HT1080 (cell line): ENCODE data around the gene TSPAN3. TPM values are rescaled to one million over a fixed set of nuclear protein-coding genes. Genes with fewer than 3 reads are reported as not detected.

Experiments used
- DNase-seq: peaks from one replicate; pipeline ENCODE4 v3.0.0-alpha.2; 2015; ENCODE audit warnings: low read depth
- total RNA-seq: library from RNA; depleted of rRNA; stranded (reverse); fragments of >200 nt; shearing (Covaris generic); gene quantifications from 2 replicates; pipeline ENCODE4 v1.2.3, GENCODE V29; 2014

The TSPAN3 gene
- total RNA-seq, 1 experiment from 2014 or later, result 216 TPM

DNA sequence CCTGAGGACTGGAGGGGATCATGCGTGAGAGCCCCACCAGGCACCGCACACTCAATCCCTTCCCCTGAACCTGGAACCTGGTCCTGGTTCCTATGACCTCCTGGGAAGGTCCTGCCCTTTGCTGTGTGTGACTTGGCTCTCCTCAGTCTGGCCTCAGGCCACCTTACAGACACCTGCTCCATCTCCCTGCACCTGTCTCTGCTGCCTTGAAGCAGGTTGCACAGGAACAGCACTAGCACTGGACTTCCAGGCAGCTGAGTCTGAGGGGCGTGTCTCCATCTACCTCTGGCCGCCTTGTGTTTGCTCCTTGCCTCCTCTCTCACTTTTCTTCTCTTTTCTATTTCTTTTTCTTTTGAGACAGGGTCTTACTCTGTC lies 60.6 kb downstream of the TSPAN3 start:
- DNase-seq, result no peak

DNA sequence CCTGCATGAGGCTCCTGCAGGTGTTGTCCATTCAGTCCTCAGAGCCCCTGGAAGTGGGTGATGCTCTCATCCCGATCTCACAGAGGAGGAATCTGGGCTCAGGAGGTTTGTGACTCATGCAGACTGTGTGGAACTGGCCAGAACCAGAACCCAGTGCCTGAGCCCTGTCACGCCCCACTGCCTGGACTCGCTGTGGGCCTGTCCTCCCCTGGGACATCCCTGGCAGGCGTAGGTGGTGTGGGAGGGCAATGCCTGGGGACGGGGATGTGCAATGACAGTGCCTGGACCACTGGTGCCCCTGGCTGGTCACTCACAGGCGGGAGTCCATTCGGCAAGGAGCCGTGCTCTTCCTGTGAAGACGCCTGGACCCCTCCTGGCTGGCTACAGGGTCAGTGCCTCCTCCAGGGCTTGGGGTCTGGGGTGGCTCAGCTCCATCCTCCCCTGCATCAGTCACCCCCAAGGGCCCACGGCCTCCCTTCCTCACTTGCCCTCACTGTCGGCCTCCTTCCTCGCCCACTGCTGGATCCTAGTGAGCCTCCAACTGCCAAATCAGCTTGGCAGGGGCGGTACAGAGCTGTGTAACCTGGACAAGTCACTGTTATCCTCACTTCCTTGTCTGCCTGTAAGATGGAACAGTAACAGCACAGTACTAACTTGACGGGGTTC lies 61.1 kb downstream of the TSPAN3 start:
- peak; percentile 28 for DNase-seq

DNA sequence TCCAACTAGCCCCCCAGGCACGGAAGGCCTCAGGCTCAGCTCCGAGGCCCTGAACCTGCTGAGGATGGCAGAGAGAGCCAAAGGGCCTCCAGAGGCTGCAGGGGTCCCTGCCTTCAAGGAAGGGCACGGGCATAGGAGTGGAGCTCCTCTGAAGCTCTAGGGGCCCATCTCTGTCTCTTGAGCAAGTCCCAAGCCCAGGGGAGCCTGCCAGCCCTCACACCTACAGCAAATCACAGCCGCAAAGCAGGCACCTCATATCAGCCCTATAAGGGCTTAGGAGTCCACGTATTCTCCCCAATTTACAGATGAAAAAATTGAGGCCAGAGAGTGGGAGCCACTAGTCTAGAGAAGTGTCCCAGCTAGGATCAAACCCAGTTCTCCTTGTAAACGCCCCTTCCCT lies 61.7 kb downstream of the TSPAN3 start:
- no peak for DNase-seq

DNA sequence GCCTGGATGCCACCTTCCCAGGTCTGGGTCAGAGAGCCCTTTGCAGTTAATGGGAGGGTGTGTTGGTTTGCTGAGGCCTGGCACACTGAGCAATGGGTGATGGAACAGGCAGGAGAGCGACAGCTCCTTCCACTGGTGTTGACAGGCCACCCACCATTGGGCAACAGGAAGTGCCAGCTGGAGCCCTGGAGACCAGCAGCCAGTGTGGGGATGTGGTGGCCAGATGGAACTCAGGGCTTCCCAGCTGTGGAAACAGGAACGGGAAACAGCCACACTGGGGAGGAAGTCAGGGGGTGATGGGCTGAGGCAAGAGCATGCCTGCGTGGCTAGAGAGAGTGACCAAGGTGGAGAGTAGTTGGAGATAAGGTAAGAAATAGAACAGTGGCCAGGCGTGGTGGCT lies 66.7 kb downstream of the TSPAN3 start:
- DNase-seq, result no peak

DNA sequence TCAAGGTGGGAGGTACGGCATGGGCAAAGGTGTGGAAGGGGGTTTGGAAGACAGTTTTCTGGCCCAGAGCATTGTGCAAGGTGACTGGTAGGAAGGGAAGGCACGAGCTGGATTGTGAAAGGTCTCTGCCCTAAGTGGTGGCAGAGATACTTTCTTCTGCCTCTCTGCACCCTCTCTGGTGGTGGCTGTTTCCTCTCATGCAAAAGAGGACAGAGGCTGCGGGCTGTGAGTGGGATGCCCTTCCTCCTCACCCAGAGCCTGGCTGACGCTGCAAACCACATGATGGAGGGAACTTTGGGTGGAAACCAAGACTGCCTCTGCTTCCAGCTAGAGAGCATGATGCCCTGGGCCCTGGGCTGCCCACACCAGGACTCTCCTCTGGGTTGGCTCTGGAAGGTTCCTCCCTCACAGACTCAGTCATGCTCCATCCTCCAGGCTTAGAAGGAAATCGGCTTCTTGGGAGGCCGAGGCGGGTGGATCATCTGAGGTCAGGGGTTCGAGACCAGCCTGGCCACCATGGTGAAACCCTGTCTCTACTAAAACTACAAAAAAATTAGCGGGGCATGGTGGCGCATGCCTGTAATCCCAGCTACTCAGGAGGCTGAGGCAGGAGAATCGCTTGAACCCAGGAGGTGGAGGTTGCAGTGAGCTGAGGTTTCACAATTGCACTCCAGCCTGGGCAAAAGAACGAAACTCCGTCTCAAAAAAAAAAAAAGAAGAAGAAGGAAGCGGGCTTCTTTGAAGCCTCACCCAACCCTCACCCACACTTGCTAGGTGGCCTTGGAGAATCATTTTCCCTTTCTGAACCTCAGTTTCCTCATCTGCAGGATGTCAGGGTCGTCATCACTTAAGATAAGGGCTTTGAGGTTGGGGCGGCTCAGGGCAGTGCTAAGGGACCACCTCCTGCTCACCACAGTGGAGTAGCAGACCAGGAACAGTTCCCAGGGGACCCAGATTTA lies 67.7 kb downstream of the TSPAN3 start:
- DNase-seq, result no peak

DNA sequence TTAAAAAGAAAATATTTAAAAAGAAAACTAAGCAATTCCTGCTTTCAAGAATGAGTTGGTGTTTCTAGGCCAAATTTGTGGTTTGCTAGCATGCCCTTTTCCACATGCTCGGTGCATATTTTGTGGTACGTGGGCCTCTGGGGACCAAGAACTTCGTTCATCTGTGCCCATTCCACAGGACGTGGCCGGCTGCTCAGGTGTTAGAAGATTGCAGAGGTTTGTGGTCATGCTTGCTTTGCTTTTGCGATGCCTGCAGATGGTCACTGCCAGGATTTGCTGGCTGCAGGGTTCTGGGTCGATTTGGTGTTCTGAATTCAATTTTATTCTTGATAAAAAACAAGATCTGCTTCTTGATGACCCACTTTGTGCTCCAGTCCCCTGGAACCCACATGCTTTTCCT lies 68.5 kb downstream of the TSPAN3 start:
- DNase-seq, result no peak

DNA sequence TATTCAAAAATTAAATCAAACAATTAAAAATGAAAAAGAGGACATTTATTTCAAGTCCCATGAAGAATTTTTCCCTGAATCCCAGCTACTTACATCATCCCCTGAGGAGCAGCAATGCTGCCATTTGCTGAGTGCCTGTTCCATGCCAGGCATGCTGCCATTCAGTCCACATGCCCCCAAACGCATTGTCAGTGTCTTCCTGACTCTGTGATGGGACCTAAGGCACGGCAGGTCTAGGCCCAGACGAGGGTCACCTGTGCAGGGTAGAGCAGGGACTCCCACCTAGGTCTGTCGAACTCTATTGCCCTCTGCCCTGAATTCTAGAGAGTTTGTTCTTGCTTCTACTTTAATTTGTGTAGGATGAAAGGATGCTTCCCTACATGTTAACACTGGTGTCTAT lies 68.9 kb downstream of the TSPAN3 start:
- DNase-seq, result no peak

DNA sequence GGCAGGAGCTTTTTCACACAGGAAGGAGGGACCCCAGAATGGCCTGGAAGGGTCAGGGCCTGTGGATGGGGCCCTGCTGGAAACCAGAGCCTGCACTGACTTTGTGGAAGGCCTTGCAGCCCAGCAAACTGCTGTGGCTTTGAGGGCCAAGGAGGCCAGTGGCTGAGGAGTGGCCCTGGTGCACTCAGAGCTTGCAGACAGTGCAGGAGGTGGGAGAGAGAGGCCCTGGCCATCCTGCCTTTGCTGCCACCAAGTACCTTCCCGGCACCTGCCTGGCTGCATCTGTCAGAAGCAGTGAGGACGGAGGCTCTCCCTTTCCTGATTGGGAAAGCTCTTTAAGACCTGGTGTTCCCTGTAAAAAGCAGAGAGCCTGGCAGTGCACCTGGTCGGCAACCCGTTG lies 69.6 kb downstream of the TSPAN3 start:
- DNase-seq, result no peak

DNA sequence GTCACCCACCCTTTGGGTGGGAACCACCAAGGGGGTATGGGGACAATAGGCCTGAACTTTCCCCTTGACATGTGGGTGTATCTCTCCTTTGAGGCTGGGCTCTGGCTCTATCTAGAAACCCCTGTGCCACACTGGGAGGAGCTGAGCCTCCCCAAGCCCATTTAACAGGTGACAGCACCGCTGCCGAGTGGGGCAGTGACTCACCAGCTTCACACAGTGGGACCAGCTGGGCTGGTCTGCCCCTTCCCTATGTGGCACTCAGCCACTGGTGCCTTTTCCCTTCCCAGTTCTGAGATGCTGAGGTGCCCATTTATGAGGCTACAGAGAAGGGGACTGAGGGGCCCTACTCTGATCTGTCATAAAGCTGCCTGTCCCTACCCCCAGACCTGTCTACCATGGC lies 70.9 kb downstream of the TSPAN3 start:
- no peak for DNase-seq

DNA sequence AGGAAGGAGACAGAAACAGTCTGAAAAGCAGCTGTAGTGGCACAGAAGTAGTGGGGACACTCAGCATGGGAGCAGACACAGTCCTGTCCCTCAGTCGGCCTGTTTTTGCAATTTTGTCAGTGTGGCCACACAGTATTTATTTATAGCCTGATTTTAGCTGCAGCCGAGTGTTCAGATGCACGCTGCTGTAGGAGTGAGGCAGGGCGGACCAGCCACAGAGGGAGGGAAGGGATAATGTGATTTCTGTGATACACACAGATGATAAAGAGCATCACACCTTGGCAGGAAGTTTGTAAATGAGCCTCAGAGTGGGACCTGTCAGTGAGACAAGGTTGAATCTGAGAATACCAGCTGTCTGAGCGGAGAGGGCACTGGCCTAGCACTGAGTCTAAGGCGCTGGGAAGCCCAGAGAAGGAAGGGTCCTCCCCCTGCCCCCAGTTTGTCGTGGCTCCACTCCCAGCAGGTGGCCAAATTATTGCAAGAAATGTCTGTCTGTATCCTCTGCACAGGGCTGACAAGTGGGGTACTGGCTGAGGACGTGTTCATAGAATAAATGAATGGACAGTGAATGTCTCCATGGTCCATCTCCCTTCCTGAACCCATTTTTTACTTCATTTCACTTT lies 72.1 kb downstream of the TSPAN3 start:
- DNase-seq, result no peak

DNA sequence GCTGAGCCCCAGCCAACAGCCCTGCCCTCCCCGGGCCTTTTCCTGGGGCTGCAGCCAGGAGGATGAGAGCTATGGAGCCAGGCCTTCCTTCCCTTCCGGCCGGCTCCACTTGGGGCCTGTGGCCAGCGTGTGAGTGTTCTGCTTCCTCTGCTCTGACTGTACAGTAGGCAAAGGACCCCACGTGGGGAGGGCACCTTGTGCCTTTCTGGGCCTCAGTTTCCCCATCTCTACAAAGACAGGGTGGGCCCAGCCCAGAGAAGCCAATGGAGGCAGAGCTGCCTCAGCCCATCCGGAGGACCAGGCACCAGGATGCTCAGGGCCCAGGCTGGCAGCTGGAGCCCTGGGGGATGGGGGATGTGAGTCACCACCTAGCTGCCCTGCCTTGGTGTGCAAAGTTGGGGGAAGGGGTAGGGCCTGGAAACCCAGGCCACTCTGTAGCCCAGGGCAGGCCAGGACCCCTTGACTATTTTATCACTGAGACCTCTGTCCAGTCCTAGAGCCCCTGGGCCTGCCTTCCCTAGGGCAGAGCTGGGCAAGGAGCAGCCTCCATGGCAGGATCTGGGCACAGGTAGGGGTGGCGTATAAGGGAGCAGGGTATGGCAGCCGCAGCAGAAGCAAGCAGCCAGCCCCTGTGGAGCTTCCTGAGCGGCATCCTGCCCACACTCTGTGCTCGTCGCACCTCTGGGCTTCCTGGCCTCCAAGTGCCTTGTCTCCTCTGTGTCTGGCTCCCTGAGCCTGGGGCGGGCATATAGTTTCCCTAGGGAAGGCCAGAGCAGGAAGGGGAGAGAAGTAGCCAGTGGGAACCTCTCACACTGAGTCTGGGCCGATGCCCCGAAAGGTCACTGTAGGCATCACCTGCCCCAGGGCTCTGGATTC lies 74.1 kb downstream of the TSPAN3 start:
- peak; percentile 68 for DNase-seq

DNA sequence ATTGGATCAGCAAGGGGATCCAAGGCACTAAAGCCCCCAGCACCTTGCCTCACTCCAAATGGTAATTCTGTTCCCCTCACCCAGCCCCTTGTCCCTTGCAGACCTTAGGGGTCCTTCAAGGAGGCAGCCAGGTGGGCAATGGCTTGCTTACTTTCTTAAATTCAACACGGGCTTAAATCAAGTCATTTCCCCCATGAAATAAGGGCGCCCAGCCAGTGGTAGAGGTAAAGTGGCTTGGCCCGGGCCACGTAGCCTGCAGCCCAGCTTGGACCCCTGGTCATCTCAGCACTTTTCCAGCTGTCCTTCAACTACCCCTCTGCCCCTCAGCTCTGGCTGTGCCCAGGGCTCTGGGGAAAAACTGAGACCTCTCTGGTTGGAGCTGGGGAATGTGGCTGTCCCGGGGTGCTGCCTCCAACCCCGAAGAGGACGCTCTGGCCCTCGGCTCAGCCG lies 74.8 kb downstream of the TSPAN3 start:
- no peak for DNase-seq

DNA sequence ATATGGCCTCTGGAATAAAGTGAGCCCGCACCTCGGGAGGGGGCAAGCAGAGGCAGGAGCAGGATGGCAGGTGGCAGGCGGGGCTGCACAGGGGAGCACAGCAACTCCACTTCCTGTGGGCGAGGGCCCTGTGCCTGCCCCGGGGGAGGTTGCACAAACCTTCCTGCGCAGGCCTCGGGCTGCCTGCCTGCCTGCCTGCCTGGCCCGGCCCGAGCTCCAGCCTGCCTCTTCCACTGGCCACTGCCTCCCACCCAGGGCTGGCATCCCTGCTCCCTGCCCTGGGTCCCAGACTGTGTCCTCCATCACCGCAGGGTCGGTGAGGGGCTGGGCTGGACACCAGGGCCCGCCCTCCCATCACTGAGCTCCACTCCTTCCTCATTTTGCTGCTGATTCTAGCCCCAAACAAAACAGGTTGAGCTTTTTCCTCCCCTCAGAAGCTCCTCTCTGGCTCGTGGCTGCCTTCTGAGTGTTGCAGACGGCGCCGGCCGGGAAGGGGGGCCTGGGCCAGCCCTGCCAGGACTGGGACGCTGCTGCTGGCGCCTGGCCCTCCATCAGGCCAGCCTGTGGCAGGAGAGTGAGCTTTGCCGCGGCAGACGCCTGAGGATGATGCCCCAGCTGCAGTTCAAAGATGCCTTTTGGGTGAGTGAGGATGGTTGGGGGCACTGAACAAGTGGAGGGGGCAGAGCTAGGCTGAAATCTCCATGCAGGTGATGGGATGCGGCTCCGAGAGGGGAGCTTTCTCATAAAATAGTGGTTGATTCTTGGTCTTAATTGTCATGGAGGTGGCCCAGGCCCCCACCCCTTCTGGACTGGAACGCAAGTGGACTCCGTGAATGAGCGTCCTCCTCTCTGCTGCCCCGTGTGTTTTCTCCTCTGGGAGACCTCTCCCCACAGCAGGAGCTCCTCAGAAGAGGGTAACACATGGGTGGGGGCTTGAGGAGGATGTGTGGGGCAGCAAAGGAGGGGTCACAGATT lies 75.7 kb downstream of the TSPAN3 start, which contains the start of gene PSTPIP1:
TSS of gene PSTPIP1 (plus strand) at position 156 of the 975 bp plus-strand sequence. CDS start at position 604, 448 bp downstream.
- DNase-seq, result no peak

DNA sequence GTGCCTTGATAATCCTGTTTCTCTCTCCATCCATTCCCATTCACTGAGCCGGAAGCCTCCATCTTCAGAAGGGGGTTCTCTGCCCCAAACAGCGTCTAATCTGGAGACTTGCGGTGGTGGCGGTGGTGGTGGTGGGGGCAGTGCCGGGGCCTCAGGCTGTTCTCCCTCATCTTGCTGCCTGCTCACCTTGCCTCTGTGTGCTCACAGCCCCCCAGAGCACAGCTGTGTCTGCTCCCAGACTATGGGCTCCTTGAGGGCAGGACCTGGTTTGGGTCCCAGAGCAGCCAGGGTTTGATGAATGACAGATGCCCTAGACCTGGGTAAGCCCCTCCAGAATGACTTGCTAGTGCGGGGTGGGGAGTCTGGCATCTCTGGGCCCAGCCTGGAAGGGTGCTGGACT lies 76.4 kb downstream of the TSPAN3 start:
- DNase-seq, result no peak

DNA sequence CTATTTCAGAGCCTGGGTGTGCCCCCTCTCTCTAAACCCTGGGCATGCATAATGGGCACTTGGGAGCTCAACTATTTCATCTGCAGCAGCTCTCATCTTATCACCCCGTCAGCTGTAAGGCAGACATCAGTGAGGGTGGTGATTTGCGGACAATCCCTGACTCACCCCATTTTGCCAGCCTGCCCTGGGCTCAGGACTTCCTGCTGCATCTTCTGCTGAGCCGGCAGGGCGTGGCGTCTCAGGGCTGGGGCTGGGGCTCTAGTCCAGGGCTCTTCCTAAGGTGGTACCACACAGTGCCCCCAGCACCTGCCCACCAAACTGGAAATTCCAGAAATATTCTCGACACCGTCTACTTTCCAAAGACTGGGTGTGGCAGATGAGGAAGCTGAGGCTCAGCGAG lies 76.9 kb downstream of the TSPAN3 start:
- peak; percentile 79 for DNase-seq

DNA sequence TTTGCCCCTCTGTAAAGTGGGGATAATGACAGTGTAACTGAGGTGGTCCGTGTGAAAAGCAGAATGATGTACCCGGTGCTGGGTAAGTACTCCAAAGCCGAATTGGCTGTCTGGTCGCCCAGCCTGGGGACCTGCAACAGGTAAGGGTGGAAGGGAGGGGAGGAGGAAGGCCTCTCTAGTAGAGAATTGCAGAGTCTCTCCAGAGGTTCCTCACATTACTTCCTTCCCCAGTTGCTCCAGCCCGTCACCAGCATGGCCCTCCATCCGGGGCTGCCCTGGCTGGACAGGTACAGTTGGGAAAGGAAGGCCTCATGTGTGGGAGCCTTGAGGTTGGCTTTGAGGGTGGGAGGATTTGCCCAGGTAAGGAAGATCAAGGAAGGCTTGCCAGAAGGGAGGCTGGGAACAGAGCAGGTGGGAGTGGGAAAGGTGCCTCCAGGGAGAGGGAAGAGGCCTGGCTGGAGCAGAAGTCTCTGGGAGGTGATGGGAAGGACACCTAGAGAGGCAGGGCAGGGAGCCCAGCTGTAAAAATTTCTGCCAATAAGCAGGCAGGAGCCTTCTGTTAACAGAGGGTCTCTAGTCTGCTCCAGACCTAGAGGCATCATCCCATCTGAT lies 77.7 kb downstream of the TSPAN3 start:
- no peak for DNase-seq

DNA sequence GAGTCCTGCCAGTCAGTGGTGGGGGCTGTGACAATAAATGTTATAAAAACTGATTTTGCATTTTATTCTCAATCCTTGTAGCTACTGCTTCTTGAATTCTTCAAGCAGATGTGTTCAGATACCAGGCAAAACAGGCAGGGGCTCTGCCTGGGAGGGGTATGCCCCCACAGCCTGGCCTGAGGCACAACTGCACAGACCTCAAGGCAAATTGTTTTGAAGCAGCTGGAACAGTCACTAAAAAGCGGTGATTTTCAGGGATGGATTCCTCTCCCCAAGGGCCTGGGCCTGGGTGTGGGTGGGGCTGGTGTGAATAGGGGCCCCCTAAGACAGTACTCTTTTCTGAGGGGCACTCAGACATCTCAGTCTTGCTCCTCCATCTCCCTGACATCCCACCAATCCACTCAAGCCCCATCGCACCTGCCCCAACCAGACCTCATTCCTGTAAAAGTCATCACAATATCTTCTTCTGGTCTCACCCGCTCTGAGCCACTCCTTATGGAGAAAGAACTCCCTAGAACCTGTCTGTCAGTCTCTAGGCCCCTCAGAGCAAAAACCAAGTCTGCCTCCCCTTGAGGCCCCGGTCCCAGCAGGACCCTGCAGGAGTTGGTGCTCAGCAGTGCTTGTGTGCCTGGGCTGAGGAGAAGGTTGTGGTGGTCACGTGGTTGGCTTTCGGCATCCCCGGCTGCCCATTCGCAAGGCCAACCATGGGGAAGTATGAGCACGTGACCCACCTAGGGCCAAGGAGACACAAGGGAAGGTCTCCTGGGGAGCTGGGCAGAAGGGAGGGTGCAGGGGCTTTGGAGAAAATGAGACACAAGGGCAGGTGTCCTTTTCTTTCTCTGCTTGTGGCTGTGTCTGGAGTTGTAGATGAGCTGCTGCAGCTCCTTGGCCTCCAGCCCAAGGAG lies 78.9 kb downstream of the TSPAN3 start:
- DNase-seq, result no peak
